GM19395 (cell line): ENCODE measurements around the gene ZC2HC1B.

Experiments used
- ATAC-seq: cut with Tn5 transposase; IDR thresholded peaks from one replicate; pipeline ENCODE4 v1.9.1; 2021; ENCODE audit warnings: mild to moderate bottlenecking, moderate library complexity; ENCODE audit not compliant: unreplicated experiment

Gene ZC2HC1B

GRCh38 chr6:143959927-143960326 is 95.7 kb downstream of the ZC2HC1B start:
- no peak for ATAC-seq

GRCh38 chr6:143961066-143961465 is 96.8 kb downstream of the ZC2HC1B start:
- ATAC-seq, result no peak

DNA sequence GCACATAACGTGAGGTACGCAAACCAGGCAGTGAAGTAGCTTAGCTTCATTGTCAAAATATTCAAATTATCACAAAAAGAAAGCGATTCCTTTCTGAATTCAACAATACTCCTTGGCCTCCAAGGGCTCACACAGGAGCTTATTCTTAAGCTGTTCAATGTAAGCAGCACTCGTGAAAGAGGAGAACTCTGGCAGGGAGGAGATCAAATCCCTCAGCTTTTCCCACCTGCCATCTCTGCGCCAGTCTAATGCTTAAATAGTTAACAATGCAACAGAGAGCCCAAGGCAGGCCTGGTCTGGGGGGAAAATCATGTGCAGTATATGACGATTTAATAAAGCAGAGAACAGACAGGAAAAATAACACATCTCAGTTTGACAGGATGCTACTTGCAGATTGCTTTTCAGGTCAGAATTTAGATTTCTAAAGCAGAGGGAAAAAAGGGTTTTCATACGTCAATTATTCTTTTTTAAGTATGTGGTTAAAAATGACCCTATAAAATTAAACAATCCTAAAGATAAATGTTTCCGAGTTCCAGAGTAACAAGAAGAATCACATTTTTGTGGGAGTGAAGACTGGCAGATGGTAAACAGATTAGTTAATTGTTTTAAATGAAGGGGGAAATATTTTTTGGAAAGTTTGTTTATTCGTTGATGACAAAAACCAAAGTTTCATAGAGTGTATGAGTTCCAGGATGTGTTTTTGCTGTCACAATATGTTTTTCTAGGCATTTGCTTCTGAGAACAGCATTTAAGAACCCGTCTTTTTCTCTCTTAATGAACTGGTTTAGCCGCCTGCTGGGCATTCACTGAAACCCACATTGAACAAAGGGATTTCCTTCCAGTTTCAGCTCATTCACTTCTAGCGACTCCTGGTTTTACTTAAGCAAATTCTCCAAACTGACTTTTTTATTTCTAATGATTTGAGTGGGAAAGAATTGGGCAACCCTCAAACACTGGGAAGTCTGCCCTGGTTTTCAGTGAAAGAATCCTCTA is 97.9 kb downstream of the ZC2HC1B start:
- ATAC-seq, result no peak

- ATAC-seq, result no peak
Observed at GRCh38 chr6:143963158-143963919, 99.1 kb downstream of the ZC2HC1B start.

- ATAC-seq, result no peak
Observed at GRCh38 chr6:143964674-143965081, 100.4 kb downstream of the ZC2HC1B start.

DNA sequence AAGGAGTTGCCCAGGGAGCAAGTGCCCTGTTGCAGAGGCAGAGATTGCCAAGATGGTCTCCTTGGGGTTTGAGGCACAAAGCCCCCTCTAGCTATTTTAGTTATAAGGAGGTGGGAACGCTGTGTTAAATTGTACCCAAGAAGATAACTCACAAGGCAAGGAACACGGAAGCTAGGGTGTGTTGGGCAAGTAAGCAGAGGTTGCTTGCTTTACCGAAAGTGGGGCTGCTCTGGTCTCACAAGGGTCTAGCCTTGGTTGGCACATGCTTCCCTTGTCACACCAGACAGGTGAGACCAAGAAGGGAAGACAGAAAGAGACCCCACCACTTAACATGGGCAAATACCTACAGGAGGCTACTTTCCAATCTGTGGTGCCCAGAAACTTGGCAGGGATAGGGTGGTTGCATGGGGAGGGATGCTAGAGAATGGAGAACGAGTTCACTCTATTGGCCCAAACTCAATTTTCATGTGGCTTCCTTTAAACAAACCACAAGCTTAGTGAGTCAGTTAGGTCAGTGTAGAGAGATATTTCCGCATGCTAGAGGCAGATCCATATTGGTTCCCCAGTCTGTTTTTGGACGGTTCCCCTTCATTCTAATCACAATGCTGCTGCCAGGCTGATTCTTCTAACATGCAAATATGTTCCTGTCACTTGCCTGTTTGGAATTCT is 101.4 kb downstream of the ZC2HC1B start:
- no peak for ATAC-seq

GRCh38 chr6:143966312-143966711 is 102.0 kb downstream of the ZC2HC1B start:
- ATAC-seq, result no peak

DNA sequence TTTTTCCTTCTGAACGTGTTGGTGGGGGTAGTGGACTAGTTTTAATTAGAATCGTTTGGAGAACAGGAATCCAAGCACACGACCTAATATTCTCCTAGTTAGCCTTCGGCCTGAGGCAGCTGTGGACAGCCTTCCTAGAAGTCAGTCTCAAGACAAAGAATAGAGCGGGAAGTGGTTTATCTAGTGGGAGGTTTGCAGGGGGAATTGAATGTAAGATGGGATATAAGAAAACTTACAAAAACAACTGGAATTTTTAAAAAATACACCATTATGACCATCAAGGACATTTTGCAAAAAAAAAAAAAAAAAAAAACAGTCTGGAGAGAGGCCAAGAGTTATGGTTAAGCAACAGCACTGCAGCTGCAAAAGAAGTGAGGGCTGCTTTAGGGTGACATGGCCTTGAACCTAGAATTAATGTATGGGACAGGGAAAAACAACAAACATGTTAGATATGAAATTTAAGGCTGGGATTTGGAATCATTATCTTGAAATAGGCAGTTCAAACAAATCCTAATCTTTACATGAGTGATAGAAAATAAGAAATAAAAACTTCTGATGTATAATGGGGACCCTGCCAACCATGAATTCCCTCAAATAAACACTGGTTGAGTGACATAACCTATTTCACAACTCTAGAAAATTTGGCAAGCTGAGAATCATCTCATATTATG is 103.6 kb downstream of the ZC2HC1B start:
- ATAC-seq, result no peak

- ATAC-seq, result no peak
Observed at GRCh38 chr6:143969077-143969476, 104.8 kb downstream of the ZC2HC1B start.

- no peak for ATAC-seq
Observed at GRCh38 chr6:143970456-143971218, 106.4 kb downstream of the ZC2HC1B start.

- no peak for ATAC-seq
Observed at GRCh38 chr6:143971482-143972205, 107.4 kb downstream of the ZC2HC1B start.

GRCh38 chr6:143973097-143973966 is 109.1 kb downstream of the ZC2HC1B start:
- ATAC-seq, result no peak

GRCh38 chr6:143974089-143974488 is 109.8 kb downstream of the ZC2HC1B start:
- no peak for ATAC-seq

- ATAC-seq, result no peak
Observed at GRCh38 chr6:143976806-143977349, 112.6 kb downstream of the ZC2HC1B start.

DNA sequence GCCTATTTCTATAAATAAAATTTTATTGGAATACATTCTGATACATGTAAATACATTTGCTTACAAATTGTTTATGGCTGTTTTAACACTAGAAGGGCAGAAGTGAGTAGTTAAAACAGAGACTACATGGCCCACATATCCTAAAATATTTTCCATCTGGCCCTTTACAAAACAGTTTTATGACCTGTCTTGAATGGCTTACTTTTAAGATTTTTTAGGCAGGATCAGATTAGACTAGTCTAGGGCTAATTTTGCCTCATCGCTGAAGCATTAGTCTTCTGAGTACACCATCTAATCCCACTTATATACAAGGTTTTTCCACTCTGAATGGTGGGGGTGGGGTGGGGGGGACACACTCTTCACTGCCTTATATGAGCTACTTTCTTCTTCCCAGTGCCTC is 116.6 kb downstream of the ZC2HC1B start:
- ATAC-seq, result no peak

GRCh38 chr6:143982968-143983367 is 118.7 kb downstream of the ZC2HC1B start:
- no peak for ATAC-seq

DNA sequence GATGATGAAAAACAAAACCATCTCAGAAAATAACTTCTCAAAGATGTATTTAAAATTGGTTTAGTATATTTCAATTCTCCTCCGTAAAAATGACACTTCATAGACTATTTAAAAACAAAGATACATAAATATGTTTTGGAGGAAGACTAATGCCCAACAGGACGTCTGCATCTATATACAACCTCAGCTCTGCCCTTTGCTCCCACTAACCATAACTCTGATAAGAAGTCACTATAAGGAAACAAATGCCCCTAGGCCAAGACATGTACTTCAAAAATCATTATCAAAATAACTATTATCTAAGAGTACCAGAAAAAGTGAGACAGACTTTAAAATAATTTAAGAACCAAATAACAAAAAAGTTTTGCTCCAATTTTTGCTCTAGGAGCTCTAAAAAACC is 120.4 kb downstream of the ZC2HC1B start:
- ATAC-seq, result no peak

DNA sequence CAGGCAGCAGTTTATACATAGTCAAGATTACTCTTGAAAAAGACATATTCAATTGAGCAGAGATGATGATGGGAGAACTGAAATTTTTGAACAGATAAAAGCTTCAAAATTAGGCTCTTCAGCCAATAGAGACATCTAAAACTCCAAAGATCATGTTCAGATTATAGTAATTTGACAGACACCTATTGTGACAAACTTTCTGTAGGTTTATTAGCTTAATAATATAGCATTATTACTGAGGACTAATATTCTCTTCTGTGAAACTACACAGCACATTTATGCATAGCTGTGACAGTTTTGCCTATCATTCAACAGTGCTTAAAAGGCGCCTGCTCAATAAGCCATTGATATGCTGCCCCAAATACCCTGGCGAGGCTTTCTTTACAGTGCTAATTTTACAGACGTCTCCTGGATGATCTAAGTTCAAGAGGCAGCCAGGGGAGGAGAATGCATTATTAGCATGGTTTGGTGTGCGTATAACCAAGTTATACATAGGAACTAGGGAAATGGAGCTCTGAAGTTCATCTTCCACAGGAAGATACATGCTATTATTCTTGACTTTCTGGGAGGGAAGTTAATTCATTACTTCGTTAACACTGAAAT is 122.3 kb downstream of the ZC2HC1B start:
- no peak for ATAC-seq
